ENCODE measurements around the gene ARID1B.

ARID1B gene

GRCh38 chr6:157096522-157096921, 319.3 kb downstream of the ARID1B start:
- DNase-seq (ENCODE audit: low read depth in 2 of 2) = no peak

- DNase-seq (ENCODE audit: low read depth in 2 of 2) = no peak
These were observed 320.2 kb downstream of the ARID1B start for GRCh38 chr6:157097255-157097955.

- no peak for DNase-seq (ENCODE audit: low read depth in 2 of 2)
These were observed 321.8 kb downstream of the ARID1B start for GRCh38 chr6:157098999-157099398.

GRCh38 chr6:157099912-157100593, 322.9 kb downstream of the ARID1B start:
- DNase-seq (ENCODE audit: low read depth in 2 of 2) = peak in 1 of 2 donors; percentile 37

- no peak for DNase-seq (ENCODE audit: low read depth in 2 of 2)
These were observed 324.0 kb downstream of the ARID1B start for GRCh38 chr6:157101166-157101565.

- no peak for DNase-seq (ENCODE audit: low read depth in 2 of 2)
These were observed 327.6 kb downstream of the ARID1B start for GRCh38 chr6:157104803-157105202.

GRCh38 chr6:157106487-157106886, 329.3 kb downstream of the ARID1B start:
- DNase-seq (ENCODE audit: low read depth in 2 of 2) = no peak

- no peak for DNase-seq (ENCODE audit: low read depth in 2 of 2)
These were observed 330.4 kb downstream of the ARID1B start for GRCh38 chr6:157107571-157107914.

GRCh38 chr6:157107915-157108651, 330.9 kb downstream of the ARID1B start:
- DNase-seq (ENCODE audit: low read depth in 2 of 2) = no peak

- no peak for DNase-seq (ENCODE audit: low read depth in 2 of 2)
These were observed 331.7 kb downstream of the ARID1B start for GRCh38 chr6:157108923-157109322.

GRCh38 chr6:157110607-157111006, 333.4 kb downstream of the ARID1B start:
- no peak for DNase-seq (ENCODE audit: low read depth in 2 of 2)

- DNase-seq (ENCODE audit: low read depth in 2 of 2) = no peak
These were observed 336.2 kb downstream of the ARID1B start for GRCh38 chr6:157113389-157113788.

- no peak for DNase-seq (ENCODE audit: low read depth in 2 of 2)
These were observed 339.2 kb downstream of the ARID1B start for GRCh38 chr6:157116426-157116825.

GRCh38 chr6:157117431-157118095, 340.4 kb downstream of the ARID1B start:
- no peak for DNase-seq (ENCODE audit: low read depth in 2 of 2)

- no peak for DNase-seq (ENCODE audit: low read depth in 2 of 2)
These were observed 342.4 kb downstream of the ARID1B start for GRCh38 chr6:157119502-157120027.

GRCh38 chr6:157120534-157121232, 343.5 kb downstream of the ARID1B start:
- DNase-seq (ENCODE audit: low read depth in 2 of 2) = no peak

- no peak for DNase-seq (ENCODE audit: low read depth in 2 of 2)
These were observed 344.7 kb downstream of the ARID1B start for GRCh38 chr6:157121897-157122296.

- no peak for DNase-seq (ENCODE audit: low read depth in 2 of 2)
These were observed 346.1 kb downstream of the ARID1B start for GRCh38 chr6:157123234-157123633.

- DNase-seq (ENCODE audit: low read depth in 2 of 2) = no peak
These were observed 347.5 kb downstream of the ARID1B start for GRCh38 chr6:157124485-157125254.

GRCh38 chr6:157125531-157125930, 348.4 kb downstream of the ARID1B start:
- DNase-seq (ENCODE audit: low read depth in 2 of 2) = no peak

Measured in stimulated activated CD4-positive, alpha-beta T cell treated with anti-CD3 and anti-CD28 coated beads, Interleukin-4, amount 100 ng/mL, for 48 hours (primary cell).